Measurements from ENCODE around the gene CCDC93.

DNA sequence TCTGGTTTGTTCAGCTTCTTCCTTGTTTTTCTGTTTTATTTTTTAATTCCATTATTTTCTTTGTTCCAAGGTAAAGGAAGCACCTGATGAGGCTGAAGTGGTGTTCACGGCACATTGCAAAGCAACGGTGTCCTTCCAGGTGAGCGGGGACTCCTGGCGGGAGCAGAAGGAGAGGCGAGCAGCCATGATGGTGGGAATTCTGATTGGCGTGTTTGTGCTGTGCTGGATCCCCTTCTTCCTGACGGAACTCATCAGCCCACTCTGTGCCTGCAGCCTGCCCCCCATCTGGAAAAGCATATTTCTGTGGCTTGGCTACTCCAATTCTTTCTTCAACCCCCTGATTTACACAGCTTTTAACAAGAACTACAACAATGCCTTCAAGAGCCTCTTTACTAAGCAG lies 110.9 kb downstream of the CCDC93 start:
- TF ChIP-seq, protein P1, sequence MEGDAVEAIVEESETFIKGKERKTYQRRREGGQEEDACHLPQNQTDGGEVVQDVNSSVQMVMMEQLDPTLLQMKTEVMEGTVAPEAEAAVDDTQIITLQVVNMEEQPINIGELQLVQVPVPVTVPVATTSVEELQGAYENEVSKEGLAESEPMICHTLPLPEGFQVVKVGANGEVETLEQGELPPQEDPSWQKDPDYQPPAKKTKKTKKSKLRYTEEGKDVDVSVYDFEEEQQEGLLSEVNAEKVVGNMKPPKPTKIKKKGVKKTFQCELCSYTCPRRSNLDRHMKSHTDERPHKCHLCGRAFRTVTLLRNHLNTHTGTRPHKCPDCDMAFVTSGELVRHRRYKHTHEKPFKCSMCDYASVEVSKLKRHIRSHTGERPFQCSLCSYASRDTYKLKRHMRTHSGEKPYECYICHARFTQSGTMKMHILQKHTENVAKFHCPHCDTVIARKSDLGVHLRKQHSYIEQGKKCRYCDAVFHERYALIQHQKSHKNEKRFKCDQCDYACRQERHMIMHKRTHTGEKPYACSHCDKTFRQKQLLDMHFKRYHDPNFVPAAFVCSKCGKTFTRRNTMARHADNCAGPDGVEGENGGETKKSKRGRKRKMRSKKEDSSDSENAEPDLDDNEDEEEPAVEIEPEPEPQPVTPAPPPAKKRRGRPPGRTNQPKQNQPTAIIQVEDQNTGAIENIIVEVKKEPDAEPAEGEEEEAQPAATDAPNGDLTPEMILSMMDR (IDR thresholded peaks at IDR 0.05; ENCODE audit: low read depth, low read length), result no peak
- TF ChIP-seq POLR2A (IDR thresholded peaks at IDR 0.05; ENCODE audit: extremely low read depth, insufficient read length) (no peak), MYC (IDR thresholded peaks at IDR 0.05; ENCODE audit: low read depth, low read length) (no peak)
